ENCODE measurements around the gene RFX8. TPM values are rescaled to one million over a fixed set of nuclear protein-coding genes. Genes with fewer than 3 reads are reported as not detected.

Gene RFX8
- total and polyA plus RNA-seq, 10 of the 15 experiments (the other 5 are each of a cell fraction or from before 2014, with no cell fraction given), result 0.19 TPM; not detected in 9

- in situ Hi-C loops (cut with MboI), result loop anchor here (10.0 kb wide), 1 partner anchor 476 kb away; no protein-coding TSS in a partner anchor
- RAD21 ChIA-PET (ENCODE audit: unreplicated experiment), result interaction anchor here (1.0 to 1.1 kb wide), 2 partner anchors 14 to 68 kb away, joined by 3 to 4 read pairs; no protein-coding TSS in a partner anchor
These were observed 126.0 kb downstream of the RFX8 start for GRCh38 chr2:101348883-101349282.

More at GRCh38 chr2:101348883-101349282, 126.0 kb downstream of the RFX8 start:
- CTCF ChIA-PET, result interaction anchor here (0.7 to 1.9 kb wide), 7 partner anchors 9 to 473 kb away, joined by 3 to 7 read pairs (median 4); no protein-coding TSS in a partner anchor
- no peak overlapping the region for H2AFZ ChIP-seq (ENCODE audit: control insufficient read depth, low read depth, low read length)
- BruUV-seq (replicated peaks), result no TSS peak
- no peak overlapping the region for H3K9ac ChIP-seq (ENCODE audit: control insufficient read depth, insufficient read depth, low read length)
- POLR2A ChIA-PET, result no interaction called here
- ATAC-seq (no peak), DNase-seq (ENCODE audit: low read depth, low spot score) (no peak), FAIRE-seq (no peak)
- H3K36me3 ChIP-seq (ENCODE audit: control insufficient read depth in 2 of 2, insufficient read depth in 2 of 2, low read length in 1 of 2), result no peaks in the 10 kb centered on the region
- TF ChIP-seq NKRF (conservative IDR thresholded peaks at IDR 0.05), result no peak
- no peak for TF ChIP-seq FOXK2 (IDR thresholded peaks at IDR 0.05)
- TF ChIP-seq SMARCA5 (IDR thresholded peaks at IDR 0.05), result no peak
- no peak for TF ChIP-seq ZBTB33 (IDR thresholded peaks at IDR 0.05)
- no peak for TF ChIP-seq BHLHE40 (IDR thresholded peaks at IDR 0.05; ENCODE audit: borderline replicate concordance in 1 of 2, low read depth in 2 of 2, low read length in 1 of 2)
- TF ChIP-seq IRF5 (IDR thresholded peaks at IDR 0.05; ENCODE audit: borderline replicate concordance), result no peak
- intact Hi-C loops (cut with micrococcal nuclease; ENCODE audit: unreplicated experiment), result loop anchor here (10.0 kb wide), 1 partner anchor 526 kb away; no protein-coding TSS in a partner anchor
- H3K9me3 ChIP-seq (replicated peaks; ENCODE audit: control insufficient read depth, insufficient read depth, low read length), result no peaks in the 10 kb centered on the region
- WGBS (ENCODE audit: insufficient coverage, insufficient replicate concordance, low lambda C conversion rate, missing lambda C conversion rate), result 91% methylated on average over 1 of the region's 1 CpG
- H4K20me1 ChIP-seq (ENCODE audit: control insufficient read depth, insufficient read depth), result no peaks in the 10 kb centered on the region
- no peaks in the 10 kb centered on the region for H3K79me2 ChIP-seq (ENCODE audit: control insufficient read depth, insufficient read depth, low read length)
- SMC1A ChIA-PET (ENCODE audit: uncharacterized antibody, unreplicated experiment), result interaction anchor here (0.9 to 1.5 kb wide), 3 partner anchors 9 to 108 kb away, joined by 3 to 4 read pairs (median 3); no protein-coding TSS in a partner anchor
- no peak overlapping the region for H3K4me2 ChIP-seq (ENCODE audit: control insufficient read depth, insufficient read depth)
- no peak overlapping the region for H3K27ac ChIP-seq (ENCODE audit: control insufficient read depth, insufficient read depth)
- H3K4me1 ChIP-seq (ENCODE audit: control insufficient read depth, insufficient read depth, low read length), result no peaks in the 10 kb centered on the region
- H3K27me3 ChIP-seq (replicated peaks in 1 of 2; ENCODE audit: control insufficient read depth in 2 of 2, insufficient read depth in 2 of 2, low read length in 1 of 2), result no peaks in the 10 kb centered on the region; a peak in 2 of 4 replicates
- H3K4me3 ChIP-seq, result no peak overlapping the region

Other genes with a start within 250 kb of the RFX8 start
- 54.2 and 59.0 TPM in 2 replicates for gene CNOT11, start 222.2 kb downstream of the RFX8 start, total RNA-seq (2014; rRNA removed)
- gene CNOT11, start 222.2 kb downstream of the RFX8 start, total RNA-seq (2014; rRNA removed; fragmentation: Illumina TruSeq; extraction: Trizol), result 52.5 and 57.8 TPM in 2 replicates
- gene CNOT11, start 222.2 kb downstream of the RFX8 start, total RNA-seq (2021), result 44.1 and 45.9 TPM in 2 replicates
- 85.8 and 111 TPM in 2 replicates for gene CNOT11, start 222.2 kb downstream of the RFX8 start, polyA plus RNA-seq (2011; rRNA removed)
- 97.2 and 135 TPM in 2 replicates for gene CNOT11, start 222.2 kb downstream of the RFX8 start, polyA plus RNA-seq (2014; fragmentation: Illumina TruSeq; extraction: Trizol)
- 10 to 100 TPM; 10.8 to 15.7 TPM for gene CNOT11, start 222.2 kb downstream of the RFX8 start, polyA plus RNA-seq (2014; fragmentation: Nextera tagmentation; extraction: Ambion mirVana)
- gene CNOT11, start 222.2 kb downstream of the RFX8 start, polyA plus RNA-seq (2014; rRNA removed), result 39.2 and 44.1 TPM in 2 replicates
- gene CNOT11, start 222.2 kb downstream of the RFX8 start, polyA plus RNA-seq (2016; fragmentation: Nextera tagmentation; extraction: Ambion mirVana), result 10 to 100 TPM; 47.4 to 53.5 TPM
- gene RNF149, start 166.4 kb downstream of the RFX8 start, total RNA-seq (2014; rRNA removed), result 18.0 and 18.2 TPM in 2 replicates
- gene RNF149, start 166.4 kb downstream of the RFX8 start, total RNA-seq (2014; rRNA removed; fragmentation: Illumina TruSeq; extraction: Trizol), result 16.6 and 18.2 TPM in 2 replicates
- gene RNF149, start 166.4 kb downstream of the RFX8 start, total RNA-seq (2021), result 13.9 and 15.6 TPM in 2 replicates
- 38.4 and 56.1 TPM in 2 replicates for gene RNF149, start 166.4 kb downstream of the RFX8 start, polyA plus RNA-seq (2011; rRNA removed)
- 12.7 and 18.7 TPM in 2 replicates for gene RNF149, start 166.4 kb downstream of the RFX8 start, polyA plus RNA-seq (2014; fragmentation: Illumina TruSeq; extraction: Trizol)
- 1 to 10 TPM; 5.2 to 7.7 TPM for gene RNF149, start 166.4 kb downstream of the RFX8 start, polyA plus RNA-seq (2014; fragmentation: Nextera tagmentation; extraction: Ambion mirVana)
- 13.9 and 16.0 TPM in 2 replicates for gene RNF149, start 166.4 kb downstream of the RFX8 start, polyA plus RNA-seq (2014; rRNA removed)
- 10 to 100 TPM; 18.4 to 19.9 TPM for gene RNF149, start 166.4 kb downstream of the RFX8 start, polyA plus RNA-seq (2016; fragmentation: Nextera tagmentation; extraction: Ambion mirVana)
- not detected in 2 replicates for gene CREG2, start 87.6 kb downstream of the RFX8 start, total RNA-seq (2014; rRNA removed)
- not detected in 2 replicates for gene CREG2, start 87.6 kb downstream of the RFX8 start, total RNA-seq (2014; rRNA removed; fragmentation: Illumina TruSeq; extraction: Trizol)
- gene CREG2, start 87.6 kb downstream of the RFX8 start, total RNA-seq (2021), result not detected in 2 replicates
- gene CREG2, start 87.6 kb downstream of the RFX8 start, polyA plus RNA-seq (2011; rRNA removed), result not detected in 2 replicates
- not detected in 2 replicates for gene CREG2, start 87.6 kb downstream of the RFX8 start, polyA plus RNA-seq (2014; fragmentation: Illumina TruSeq; extraction: Trizol)
- gene CREG2, start 87.6 kb downstream of the RFX8 start, polyA plus RNA-seq (2014; fragmentation: Nextera tagmentation; extraction: Ambion mirVana), result not detected
- not detected in 2 replicates for gene CREG2, start 87.6 kb downstream of the RFX8 start, polyA plus RNA-seq (2014; rRNA removed)
- gene CREG2, start 87.6 kb downstream of the RFX8 start, polyA plus RNA-seq (2016; fragmentation: Nextera tagmentation; extraction: Ambion mirVana), result not detected
- 9.0 and 9.2 TPM in 2 replicates for gene MAP4K4, start 222.6 kb upstream of the RFX8 start, total RNA-seq (2014; rRNA removed)
- gene MAP4K4, start 222.6 kb upstream of the RFX8 start, total RNA-seq (2014; rRNA removed; fragmentation: Illumina TruSeq; extraction: Trizol), result 10.4 and 12.1 TPM in 2 replicates
- gene MAP4K4, start 222.6 kb upstream of the RFX8 start, total RNA-seq (2021), result 17.2 and 19.8 TPM in 2 replicates
- 45.7 and 50.4 TPM in 2 replicates for gene MAP4K4, start 222.6 kb upstream of the RFX8 start, polyA plus RNA-seq (2011; rRNA removed)
- gene MAP4K4, start 222.6 kb upstream of the RFX8 start, polyA plus RNA-seq (2014; fragmentation: Illumina TruSeq; extraction: Trizol), result 17.9 and 18.9 TPM in 2 replicates
- 1 to 10 TPM; 1.9 to 2.5 TPM for gene MAP4K4, start 222.6 kb upstream of the RFX8 start, polyA plus RNA-seq (2014; fragmentation: Nextera tagmentation; extraction: Ambion mirVana)
- gene MAP4K4, start 222.6 kb upstream of the RFX8 start, polyA plus RNA-seq (2014; rRNA removed), result 12.4 and 13.1 TPM in 2 replicates
- 1 to 10 TPM; 2.6 to 2.9 TPM for gene MAP4K4, start 222.6 kb upstream of the RFX8 start, polyA plus RNA-seq (2016; fragmentation: Nextera tagmentation; extraction: Ambion mirVana)

Data from GM12878 (cell line).